Sigmoid colon (tissue), 7 donors: ENCODE results near the gene MYRIP. TPM values are rescaled to one million over a fixed set of nuclear protein-coding genes. Genes with fewer than 3 reads are reported as not detected.
"Not testable (repeated sequence)": the region's sequence is repeated elsewhere in the genome, so short reads cannot be mapped to it uniquely, and the experiment has no call there.

Experiments used
- DNase-seq: peaks from one replicate; pipeline ENCODE4 v3.0.0-alpha.2; 2019
- H3K27ac ChIP-seq, 4 donors: fragments of 200-600 bp; sonication (generic); one replicate each; pipeline ENCODE4 v1.5.1; 2016 to 2019; ENCODE audit warnings: mild to moderate bottlenecking in 1 of 4
- H3K27me3 ChIP-seq, 3 donors: fragments of 200-600 bp; sonication (generic); one replicate each; pipeline ENCODE4 v1.5.1; 2019; ENCODE audit warnings: mild to moderate bottlenecking in 1 of 3
- H3K36me3 ChIP-seq, 4 donors: fragments of 200-600 bp; sonication (generic); one replicate each; pipeline ENCODE4 v1.5.1; 2016 to 2019
- H3K4me1 ChIP-seq, 4 donors: fragments of 200-600 bp; sonication (generic); one replicate each; pipeline ENCODE4 v1.5.1; 2017 to 2019
- H3K4me3 ChIP-seq, 4 donors: fragments of 200-600 bp; sonication (generic); one replicate each; pipeline ENCODE4 v1.5.1; 2017 to 2019; ENCODE audit warnings: mild to moderate bottlenecking in 2 of 4, moderate library complexity in 1 of 4
- H3K9me3 ChIP-seq, 4 donors: fragments of 200-600 bp in 3 of 4; sonication (generic) in 3 of 4; one replicate each; pipeline versions ENCODE4 v1.5.1 to v1.6.1; 2013 to 2019
- CTCF ChIP-seq, 4 experiments: fragments of 450-650 bp in 3 of 4; fragments of 200-600 bp in 1 of 4; IDR thresholded peaks; one replicate each; pipeline ENCODE4 v1.5.1; 2016 to 2019; ENCODE audit warnings: antibody characterized with exemption in 4 of 4, mild to moderate bottlenecking in 3 of 4, moderate library complexity in 2 of 4
- EP300 ChIP-seq, 4 donors: sonication (generic); formaldehyde crosslinking; IDR thresholded peaks; one replicate each; pipeline ENCODE4 v1.6.1; 2017; ENCODE audit warnings: antibody characterized with exemption in 4 of 4
- POLR2A ChIP-seq, 2 donors: fragments of 450-650 bp; IDR thresholded peaks; one replicate each; pipeline ENCODE4 v1.6.1; 2016; ENCODE audit warnings: antibody characterized with exemption in 2 of 2, mild to moderate bottlenecking in 2 of 2, moderate library complexity in 2 of 2
- POLR2AphosphoS5 ChIP-seq, 4 donors: sonication (generic); formaldehyde crosslinking; IDR thresholded peaks; one replicate each; pipeline ENCODE4 v1.6.1; 2017; ENCODE audit warnings: antibody characterized with exemption in 4 of 4
- WGBS, 2 donors: extraction: QIAGEN DNeasy Blood & Tissue Kit; methylation state at CpG; one replicate each; pipeline ENCODE4 v1.1.7; 2013; 5-methylcytosine and 5-hydroxymethylcytosine counted together
- intact Hi-C: fragments of 100-400 bp; cut with DNase I; formaldehyde crosslinking; loops from one replicate; pipeline ENCODE4 v1.15.1; 2023
- polyA plus RNA-seq, 3 donors: library from polyadenylated mRNA; stranded (reverse); fragments of 200-250 nt; gene quantifications; one replicate each; pipeline ENCODE4 v1.2.3, GENCODE V29; 2013
- total RNA-seq, 4 donors: library from RNA; depleted of rRNA; stranded (reverse); fragments of >200 nt; gene quantifications; one replicate each; pipeline ENCODE4 v1.1.0, GENCODE V29; 2016
- donor health status: healthy with polysubstance abuse.
- donor health status: Bipolar disorder and iron deficiency.
- donor health status: healthy.

The MYRIP gene
- total and polyA plus RNA-seq, 7 donors: 2.2 to 5.5 (median 4.2) TPM

GRCh38 chr3:40267937-40268724 lies 458.7 kb downstream of the MYRIP start:
- Histone ChIP-seq H3K9me3 (no peaks in the 10 kb centered on the region), H3K4me1 (no peaks in the 10 kb centered on the region), H3K27ac (no peak overlapping the region), H3K4me3 (no peak overlapping the region), H3K27me3 (no peaks in the 10 kb centered on the region), H3K36me3 (no peaks in the 10 kb centered on the region)
- 10 to 58% methylated on average over 4 of the region's 4 CpGs for WGBS, 2 donors
- no peak for TF ChIP-seq POLR2AphosphoS5 (IDR thresholded peaks at IDR 0.05)
- no peak for TF ChIP-seq POLR2A (IDR thresholded peaks at IDR 0.05)
- no peak for TF ChIP-seq CTCF (IDR thresholded peaks at IDR 0.05)
- no peak for TF ChIP-seq EP300 (IDR thresholded peaks at IDR 0.05)
- intact Hi-C loops: no loop called here
- DNase-seq: no peak

- Histone ChIP-seq H3K27me3 (no peaks in the 10 kb centered on the region), H3K27ac (no peak overlapping the region), H3K9me3 (no peaks in the 10 kb centered on the region), H3K4me3 (no peak overlapping the region), H3K36me3 (no peaks in the 10 kb centered on the region), H3K4me1 (no peaks in the 10 kb centered on the region)
- intact Hi-C loops: no loop called here
- 87 to 95% methylated on average over 2 of the region's 2 CpGs for WGBS, 2 donors
- no peak for DNase-seq
- TF ChIP-seq CTCF (IDR thresholded peaks at IDR 0.05): no peak
- no peak for TF ChIP-seq POLR2AphosphoS5 (IDR thresholded peaks at IDR 0.05)
- no peak for TF ChIP-seq POLR2A (IDR thresholded peaks at IDR 0.05)
- no peak for TF ChIP-seq EP300 (IDR thresholded peaks at IDR 0.05)
These were observed 459.6 kb downstream of the MYRIP start for GRCh38 chr3:40268802-40269524.

- intact Hi-C loops: no loop called here
- Histone ChIP-seq H3K36me3 (no peaks in the 10 kb centered on the region), H3K27ac (no peak overlapping the region), H3K4me3 (no peak overlapping the region), H3K4me1 (no peaks in the 10 kb centered on the region), H3K27me3 (no peaks in the 10 kb centered on the region), H3K9me3 (peaks cover 0 to 3% (median 0%) of the 10 kb centered on the region in 4 donors)
- no peak for TF ChIP-seq POLR2AphosphoS5 (IDR thresholded peaks at IDR 0.05)
- no peak for TF ChIP-seq CTCF (IDR thresholded peaks at IDR 0.05)
- TF ChIP-seq EP300 (IDR thresholded peaks at IDR 0.05): no peak
- no peak for TF ChIP-seq POLR2A (IDR thresholded peaks at IDR 0.05)
- no peak for DNase-seq
- 0 to 1% methylated on average over 1 of the region's 1 CpG for WGBS, 2 donors
These were observed 469.4 kb downstream of the MYRIP start for GRCh38 chr3:40278791-40279190.

GRCh38 chr3:40281995-40282394 lies 472.6 kb downstream of the MYRIP start:
- Histone ChIP-seq H3K9me3 (peaks cover 0 to 8% (median 0%) of the 10 kb centered on the region in 4 donors), H3K36me3 (no peaks in the 10 kb centered on the region), H3K4me3 (no peak overlapping the region), H3K27me3 (no peaks in the 10 kb centered on the region), H3K4me1 (no peaks in the 10 kb centered on the region), H3K27ac (no peak overlapping the region)
- WGBS, 2 donors: 69 to 80% methylated on average over 2 of the region's 2 CpGs
- no peak for DNase-seq
- intact Hi-C loops: no loop called here
- TF ChIP-seq POLR2AphosphoS5 (IDR thresholded peaks at IDR 0.05) (no peak), CTCF (IDR thresholded peaks at IDR 0.05) (no peak), EP300 (IDR thresholded peaks at IDR 0.05) (no peak), POLR2A (IDR thresholded peaks at IDR 0.05) (no peak)

GRCh38 chr3:40283057-40283456 lies 473.6 kb downstream of the MYRIP start:
- H3K27ac ChIP-seq, intact Hi-C loops, DNase-seq, H3K9me3 ChIP-seq, H3K4me1 ChIP-seq, H3K4me3 ChIP-seq, H3K27me3 ChIP-seq, H3K36me3 ChIP-seq: not testable (repeated sequence)
- WGBS, 2 donors: 94 to 98% methylated on average over 5 of the region's 5 CpGs
